IPS-NIHi11 (cell line): Measurements from ENCODE around the gene DTNB.
"Not testable (repeated sequence)": the region's sequence is repeated elsewhere in the genome, so short reads cannot be mapped to it uniquely, and the experiment has no call there.

Experiments used
- DNase-seq: peaks from one replicate; pipeline ENCODE4 v3.0.0; 2012; ENCODE audit warnings: mixed read lengths, low spot score

DTNB gene

GRCh38 chr2:25543939-25544338 lies 129.4 kb downstream of the DTNB start:
- no peak for DNase-seq

GRCh38 chr2:25541378-25541777 lies 132.0 kb downstream of the DTNB start:
- no peak for DNase-seq

- DNase-seq, result no peak
Measured at GRCh38 chr2:25539136-25539535, 134.2 kb downstream of the DTNB start.

GRCh38 chr2:25537526-25537925 lies 135.9 kb downstream of the DTNB start:
- DNase-seq, result no peak

- DNase-seq, result not testable (repeated sequence)
Measured at GRCh38 chr2:25535411-25536289, 137.7 kb downstream of the DTNB start.

GRCh38 chr2:25534937-25535336 lies 138.4 kb downstream of the DTNB start:
- not testable (repeated sequence) for DNase-seq

- DNase-seq, result no peak
Measured at GRCh38 chr2:25534455-25534854, 138.9 kb downstream of the DTNB start.

- not testable (repeated sequence) for DNase-seq
Measured at GRCh38 chr2:25533771-25534170, 139.6 kb downstream of the DTNB start.

- no peak for DNase-seq
Measured at GRCh38 chr2:25532521-25532920, 140.9 kb downstream of the DTNB start.

- no peak for DNase-seq
Measured at GRCh38 chr2:25529034-25529433, 144.3 kb downstream of the DTNB start.

GRCh38 chr2:25528173-25528572 lies 145.2 kb downstream of the DTNB start:
- no peak for DNase-seq

- no peak for DNase-seq
Measured at GRCh38 chr2:25524507-25524906, 148.9 kb downstream of the DTNB start.

- DNase-seq, result no peak
Measured at GRCh38 chr2:25523060-25523459, 150.3 kb downstream of the DTNB start.

- DNase-seq, result peak; percentile 39
Measured at GRCh38 chr2:25521665-25522387, 151.6 kb downstream of the DTNB start.

- DNase-seq, result no peak
Measured at GRCh38 chr2:25521126-25521525, 152.3 kb downstream of the DTNB start.

- no peak for DNase-seq
Measured at GRCh38 chr2:25517701-25518100, 155.7 kb downstream of the DTNB start.

GRCh38 chr2:25514043-25514637 lies 159.2 kb downstream of the DTNB start:
- DNase-seq, result no peak

GRCh38 chr2:25512707-25513106 lies 160.7 kb downstream of the DTNB start:
- DNase-seq, result no peak

GRCh38 chr2:25506226-25506625 lies 167.2 kb downstream of the DTNB start:
- DNase-seq, result no peak

GRCh38 chr2:25505622-25506021 lies 167.8 kb downstream of the DTNB start:
- DNase-seq, result no peak

GRCh38 chr2:25505182-25505581 lies 168.2 kb downstream of the DTNB start:
- DNase-seq, result no peak

- no peak for DNase-seq
Measured at GRCh38 chr2:25504266-25504665, 169.1 kb downstream of the DTNB start.

- no peak for DNase-seq
Measured at GRCh38 chr2:25499157-25499556, 174.2 kb downstream of the DTNB start.
